ENCODE measurements around the gene DGLUCY.

DGLUCY gene

GRCh38 chr14:91175291-91176201 is 61.7 kb downstream of the DGLUCY start:
- no peak for ATAC-seq
- no peak for TF ChIP-seq CREB5 (CRISPR knock-in tag; IDR thresholded peaks at IDR 0.05; ENCODE audit: low read depth)
- no peak for TF ChIP-seq ZFP30 (CRISPR knock-in tag; IDR thresholded peaks at IDR 0.05)
- no peak for TF ChIP-seq CSRNP3 (CRISPR knock-in tag; IDR thresholded peaks at IDR 0.05)
- TF ChIP-seq ZNF8 (CRISPR knock-in tag; IDR thresholded peaks at IDR 0.05) = no peak
- TF ChIP-seq ESRRG (CRISPR knock-in tag; IDR thresholded peaks at IDR 0.05) = no peak
- no peak for TF ChIP-seq BACH2 (CRISPR knock-in tag; IDR thresholded peaks at IDR 0.05; ENCODE audit: borderline replicate concordance)
- TF ChIP-seq ZFP3 (CRISPR knock-in tag; IDR thresholded peaks at IDR 0.05) = no peak
- no peak for TF ChIP-seq PPARA (CRISPR knock-in tag; IDR thresholded peaks at IDR 0.05; ENCODE audit: borderline replicate concordance)
- no peak for TF ChIP-seq RARB (CRISPR knock-in tag; IDR thresholded peaks at IDR 0.05)
- no peak for TF ChIP-seq TSHZ2 (CRISPR knock-in tag; IDR thresholded peaks at IDR 0.05)
- no peak for TF ChIP-seq ARNTL (CRISPR knock-in tag; IDR thresholded peaks at IDR 0.05; ENCODE audit: borderline replicate concordance, low read depth)
- TF ChIP-seq ZNF565 (CRISPR knock-in tag; conservative IDR thresholded peaks at IDR 0.05; ENCODE audit: low read depth) = no peak
- TF ChIP-seq POU6F1 (CRISPR knock-in tag; IDR thresholded peaks at IDR 0.05; ENCODE audit: borderline replicate concordance, low read depth) = no peak
- no peak for TF ChIP-seq SNAI2 (CRISPR knock-in tag; IDR thresholded peaks at IDR 0.05)
- TF ChIP-seq TCF4 (CRISPR knock-in tag; IDR thresholded peaks at IDR 0.05; ENCODE audit: borderline replicate concordance) = no peak
- TF ChIP-seq OSR1 (CRISPR knock-in tag; IDR thresholded peaks at IDR 0.05) = no peak
- no peak for TF ChIP-seq ISL1 (CRISPR knock-in tag; IDR thresholded peaks at IDR 0.05)
- TF ChIP-seq ZC3H10 (CRISPR knock-in tag; IDR thresholded peaks at IDR 0.05) = no peak
- no peak for TF ChIP-seq ZNF70 (CRISPR knock-in tag; IDR thresholded peaks at IDR 0.05)
- TF ChIP-seq GLIS3 (CRISPR knock-in tag; IDR thresholded peaks at IDR 0.05) = no peak

- ATAC-seq = peak; percentile 86
- TF ChIP-seq ZNF70 (CRISPR knock-in tag; IDR thresholded peaks at IDR 0.05) = no peak
- no peak for TF ChIP-seq CSRNP3 (CRISPR knock-in tag; IDR thresholded peaks at IDR 0.05)
- no peak for TF ChIP-seq CREB5 (CRISPR knock-in tag; IDR thresholded peaks at IDR 0.05; ENCODE audit: low read depth)
- TF ChIP-seq ZFP30 (CRISPR knock-in tag; IDR thresholded peaks at IDR 0.05) = no peak
- TF ChIP-seq SNAI2 (CRISPR knock-in tag; IDR thresholded peaks at IDR 0.05) = no peak
- no peak for TF ChIP-seq RARB (CRISPR knock-in tag; IDR thresholded peaks at IDR 0.05)
- TF ChIP-seq TCF4 (CRISPR knock-in tag; IDR thresholded peaks at IDR 0.05; ENCODE audit: borderline replicate concordance) = no peak
- no peak for TF ChIP-seq BACH2 (CRISPR knock-in tag; IDR thresholded peaks at IDR 0.05; ENCODE audit: borderline replicate concordance)
- no peak for TF ChIP-seq ISL1 (CRISPR knock-in tag; IDR thresholded peaks at IDR 0.05)
- no peak for TF ChIP-seq TSHZ2 (CRISPR knock-in tag; IDR thresholded peaks at IDR 0.05)
- TF ChIP-seq PPARA (CRISPR knock-in tag; IDR thresholded peaks at IDR 0.05; ENCODE audit: borderline replicate concordance) = no peak
- TF ChIP-seq ZNF8 (CRISPR knock-in tag; IDR thresholded peaks at IDR 0.05) = no peak
- TF ChIP-seq CSDC2 (CRISPR knock-in tag; IDR thresholded peaks at IDR 0.05) = no peak
- no peak for TF ChIP-seq ZC3H10 (CRISPR knock-in tag; IDR thresholded peaks at IDR 0.05)
- TF ChIP-seq GLIS3 (CRISPR knock-in tag; IDR thresholded peaks at IDR 0.05) = no peak
Measured at GRCh38 chr14:91177073-91178034, 63.5 kb downstream of the DGLUCY start.

Measured in SK-N-SH treated with all-trans-retinoic acid at 6 μM for 48 hours (cell line).